Nucleus accumbens (tissue), 56 donors: ENCODE measurements around the gene DDT.
"Not testable (repeated sequence)": the region's sequence is repeated elsewhere in the genome, so short reads cannot be mapped to it uniquely, and the experiment has no call there.

Source experiments
- DNase-seq, 56 donors: peaks; one replicate each; lab custom pipeline; 2025; lab: John Stamatoyannopoulos, UW

Gene DDT

GRCh38 chr22:23954193-23954990 is 19.8 kb downstream of the DDT start:
- DNase-seq = not testable (repeated sequence)

- DNase-seq = not testable (repeated sequence)
Measured at GRCh38 chr22:23953485-23953884, 20.8 kb downstream of the DDT start.

- DNase-seq = not testable (repeated sequence)
Measured at GRCh38 chr22:23952794-23953405, 21.3 kb downstream of the DDT start.

GRCh38 chr22:23951383-23951782 is 22.9 kb downstream of the DDT start:
- not testable (repeated sequence) for DNase-seq

GRCh38 chr22:23949764-23950163 is 24.5 kb downstream of the DDT start:
- not testable (repeated sequence) for DNase-seq

- not testable (repeated sequence) for DNase-seq
Measured at GRCh38 chr22:23947391-23947790, 26.9 kb downstream of the DDT start.

GRCh38 chr22:23940166-23940565 is 34.1 kb downstream of the DDT start:
- DNase-seq = not testable (repeated sequence)

GRCh38 chr22:23939017-23939357 is 35.3 kb downstream of the DDT start:
- no peak for DNase-seq

- DNase-seq = no peak
Measured at GRCh38 chr22:23938328-23939016, 35.8 kb downstream of the DDT start.

- no peak for DNase-seq
Measured at GRCh38 chr22:23926561-23926960, 47.7 kb downstream of the DDT start.

- no peak for DNase-seq
Measured at GRCh38 chr22:23925020-23925606, 49.1 kb downstream of the DDT start.

GRCh38 chr22:23922921-23923320 is 51.3 kb downstream of the DDT start:
- DNase-seq = no peak

GRCh38 chr22:23921586-23922201 is 52.5 kb downstream of the DDT start:
- DNase-seq = not testable (repeated sequence)
